ENCODE measurements around the gene CRNKL1.

CRNKL1 gene

GRCh38 chr20:20052074-20052970, at the start of gene CRNKL1, which contains the start of gene CFAP61:
Gene CRNKL1, minus strand, starts transcription at chr20:20052466. Its CDS starts 124 bp downstream, at chr20:20052342.
Gene CFAP61, plus strand, starts transcription at chr20:20052532. Its CDS starts 4,122 bp downstream, at chr20:20056654.
- peak; percentile 79 to 84 for DNase-seq (ENCODE audit: low read depth in 2 of 2)

- no peak for DNase-seq (ENCODE audit: low read depth in 2 of 2)
Measured at GRCh38 chr20:20100881-20101280, 48.6 kb upstream of the CRNKL1 start.

DNA sequence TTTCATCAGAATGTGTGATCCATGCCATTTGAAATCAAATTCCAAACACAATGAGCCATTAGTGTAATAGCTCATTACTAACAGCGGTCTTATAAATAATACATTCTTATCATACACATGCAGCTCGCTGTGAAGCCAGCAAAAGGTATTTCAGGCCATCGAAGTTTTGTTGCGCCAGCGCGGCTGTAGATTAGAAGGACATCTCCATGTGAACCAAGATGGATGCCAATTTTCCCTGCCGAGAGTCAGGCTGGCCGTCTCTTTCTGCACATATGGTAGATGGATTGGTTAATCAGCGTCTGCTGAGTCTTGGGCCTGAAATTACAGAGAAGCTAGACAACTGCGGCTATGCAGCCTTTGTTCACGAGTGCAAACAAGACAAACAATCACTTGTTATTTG, 44.2 kb upstream of the CRNKL1 start:
- no peak for DNase-seq (ENCODE audit: low read depth in 2 of 2)

- no peak for DNase-seq (ENCODE audit: low read depth in 2 of 2)
Measured at GRCh38 chr20:20095114-20095872, 43.0 kb upstream of the CRNKL1 start.

DNA sequence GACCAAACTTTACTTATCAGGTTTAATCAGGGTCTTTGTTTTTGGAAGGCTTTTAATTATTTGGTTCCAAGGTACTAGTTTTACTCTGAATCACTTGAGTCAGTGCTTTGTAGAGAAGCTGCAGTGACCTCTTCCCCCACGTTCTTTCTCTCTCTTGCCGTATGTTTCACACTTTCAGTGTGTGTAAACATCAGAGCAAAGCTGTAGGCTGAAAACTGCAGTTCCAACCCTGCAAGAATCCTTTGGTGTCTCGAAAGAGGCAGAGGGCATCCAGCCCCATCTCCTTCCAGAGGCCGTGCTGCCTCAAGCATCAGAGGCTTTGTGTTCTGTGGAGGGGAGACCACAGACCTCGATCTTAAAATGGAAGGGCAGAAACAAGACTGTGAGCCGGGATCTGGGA, 42.1 kb upstream of the CRNKL1 start:
- DNase-seq (ENCODE audit: low read depth in 2 of 2), result no peak

- no peak for DNase-seq (ENCODE audit: low read depth in 2 of 2)
Measured at GRCh38 chr20:20092827-20093226, 40.6 kb upstream of the CRNKL1 start.

DNA sequence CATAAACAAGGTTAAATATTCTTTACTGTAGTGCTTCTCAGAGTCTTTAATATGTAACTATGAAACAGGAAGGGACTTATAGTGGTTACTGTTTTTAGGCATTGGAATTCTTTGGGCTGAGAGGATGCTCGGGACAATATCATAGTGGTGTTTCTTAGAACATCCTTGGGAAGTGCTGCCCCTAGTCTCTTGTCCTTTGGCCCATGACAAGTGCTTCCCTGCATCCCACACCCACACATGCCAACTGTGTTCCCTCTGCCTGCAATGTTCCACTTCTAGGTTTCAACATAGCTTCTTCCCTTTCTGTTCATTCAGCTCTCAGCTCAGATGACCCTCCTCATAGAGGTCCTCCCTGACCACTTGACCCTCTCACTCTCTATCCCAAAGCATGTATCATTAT, 37.7 kb upstream of the CRNKL1 start:
- DNase-seq (ENCODE audit: low read depth in 2 of 2), result no peak

DNA sequence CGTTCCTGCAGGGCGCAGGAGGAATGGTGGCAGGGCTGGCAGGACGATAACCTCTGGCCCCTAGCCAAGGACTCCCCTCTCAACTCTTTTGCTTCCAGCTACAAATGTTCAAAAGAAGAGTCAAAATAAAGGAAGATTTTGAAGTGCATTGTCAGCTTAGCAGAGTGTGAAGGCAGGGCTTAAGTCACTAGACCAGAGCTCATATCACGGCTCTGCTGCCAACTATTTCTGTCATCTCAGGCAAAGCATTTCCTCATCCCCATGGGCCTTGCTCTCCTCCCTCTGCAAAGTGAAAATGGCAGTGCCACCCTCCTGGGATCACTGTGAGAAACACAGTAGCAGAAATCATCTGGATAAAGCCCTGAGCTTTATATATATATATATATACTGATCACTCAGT, 36.8 kb upstream of the CRNKL1 start:
- no peak for DNase-seq (ENCODE audit: low read depth in 2 of 2)

- no peak for DNase-seq (ENCODE audit: low read depth in 2 of 2)
Measured at GRCh38 chr20:20085812-20086211, 33.5 kb upstream of the CRNKL1 start.

DNA sequence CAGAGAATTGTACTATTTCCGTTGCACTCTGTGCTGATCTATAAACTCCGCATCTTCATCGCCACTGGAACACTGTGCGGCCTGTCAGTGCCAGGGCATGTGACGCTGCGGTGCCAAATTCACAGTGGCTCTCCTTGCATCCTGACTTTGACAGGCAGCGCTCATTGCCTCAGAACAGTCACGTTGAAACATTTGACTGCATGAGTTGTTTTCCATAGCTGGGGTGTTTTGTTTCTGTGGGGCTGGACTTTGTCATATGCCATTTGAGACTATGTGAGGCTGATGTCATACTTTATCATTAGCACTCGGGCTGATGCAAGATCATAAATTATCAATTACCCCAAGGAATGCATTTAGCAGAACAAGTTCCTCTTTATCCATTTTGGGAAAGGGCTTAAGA, 32.8 kb upstream of the CRNKL1 start:
- no peak for DNase-seq (ENCODE audit: low read depth in 2 of 2)

GRCh38 chr20:20084296-20084752, 32.1 kb upstream of the CRNKL1 start:
- no peak for DNase-seq (ENCODE audit: low read depth in 2 of 2)

DNA sequence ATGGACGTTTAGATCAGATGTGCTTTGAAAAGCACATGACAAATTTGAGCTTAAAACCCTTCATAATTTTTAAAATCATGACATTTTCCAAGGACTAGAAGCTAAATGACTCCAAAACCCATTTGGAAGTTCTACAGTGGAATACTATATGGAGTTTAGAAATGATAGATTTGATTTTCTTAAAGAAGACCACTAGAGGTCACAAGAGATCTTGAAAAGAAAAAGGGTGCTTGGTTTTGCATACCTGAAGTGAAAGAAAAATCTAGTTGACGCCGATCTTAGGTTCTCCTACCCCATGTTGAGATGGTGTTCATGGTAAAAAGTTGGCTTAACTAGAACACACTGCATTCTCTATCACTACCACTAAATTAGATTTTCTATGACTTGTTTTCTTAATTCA, 31.5 kb upstream of the CRNKL1 start:
- no peak for DNase-seq (ENCODE audit: low read depth in 2 of 2)

DNA sequence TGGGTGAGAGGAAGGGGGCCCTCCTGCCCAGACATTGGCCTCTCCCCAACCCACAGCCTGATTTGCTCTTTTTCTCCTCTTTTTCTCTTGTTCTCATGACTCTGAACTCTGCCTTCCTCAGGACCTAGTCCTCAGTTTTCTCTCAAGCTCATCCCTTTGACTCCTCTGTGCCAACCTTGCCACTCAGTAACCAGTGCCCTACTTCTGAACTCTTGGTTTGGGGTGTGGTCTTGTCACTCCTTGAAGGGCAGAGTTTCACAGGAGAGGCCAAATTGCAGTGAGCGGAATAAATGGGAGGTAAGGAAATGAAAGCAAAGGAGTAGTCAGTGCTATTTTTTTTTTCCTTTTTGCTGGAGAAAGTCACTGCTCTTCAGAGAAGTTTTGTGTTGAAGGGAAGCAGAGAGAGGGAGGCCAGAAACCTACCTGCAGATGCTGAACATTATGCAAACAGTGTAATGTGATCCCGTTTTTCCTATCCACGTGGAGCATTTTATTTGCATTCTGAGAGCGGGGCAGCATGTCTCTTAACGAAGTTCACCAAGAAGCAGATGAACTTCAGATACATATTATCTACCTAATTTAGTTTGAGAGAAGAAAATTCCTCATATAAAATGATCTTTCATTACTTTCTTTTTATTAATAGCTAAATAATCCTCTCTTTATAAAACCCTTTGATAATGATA, 27.0 kb upstream of the CRNKL1 start:
- no peak for DNase-seq (ENCODE audit: low read depth in 2 of 2)

- DNase-seq (ENCODE audit: low read depth in 2 of 2), result no peak
Measured at GRCh38 chr20:20078041-20078440, 25.8 kb upstream of the CRNKL1 start.

- DNase-seq (ENCODE audit: low read depth in 2 of 2), result peak; percentile 43 to 52
Measured at GRCh38 chr20:20076297-20077065, 24.2 kb upstream of the CRNKL1 start.

- DNase-seq (ENCODE audit: low read depth in 2 of 2), result no peak
Measured at GRCh38 chr20:20075032-20075431, 22.8 kb upstream of the CRNKL1 start.

- no peak for DNase-seq (ENCODE audit: low read depth in 2 of 2)
Measured at GRCh38 chr20:20073801-20074371, 21.6 kb upstream of the CRNKL1 start.

DNA sequence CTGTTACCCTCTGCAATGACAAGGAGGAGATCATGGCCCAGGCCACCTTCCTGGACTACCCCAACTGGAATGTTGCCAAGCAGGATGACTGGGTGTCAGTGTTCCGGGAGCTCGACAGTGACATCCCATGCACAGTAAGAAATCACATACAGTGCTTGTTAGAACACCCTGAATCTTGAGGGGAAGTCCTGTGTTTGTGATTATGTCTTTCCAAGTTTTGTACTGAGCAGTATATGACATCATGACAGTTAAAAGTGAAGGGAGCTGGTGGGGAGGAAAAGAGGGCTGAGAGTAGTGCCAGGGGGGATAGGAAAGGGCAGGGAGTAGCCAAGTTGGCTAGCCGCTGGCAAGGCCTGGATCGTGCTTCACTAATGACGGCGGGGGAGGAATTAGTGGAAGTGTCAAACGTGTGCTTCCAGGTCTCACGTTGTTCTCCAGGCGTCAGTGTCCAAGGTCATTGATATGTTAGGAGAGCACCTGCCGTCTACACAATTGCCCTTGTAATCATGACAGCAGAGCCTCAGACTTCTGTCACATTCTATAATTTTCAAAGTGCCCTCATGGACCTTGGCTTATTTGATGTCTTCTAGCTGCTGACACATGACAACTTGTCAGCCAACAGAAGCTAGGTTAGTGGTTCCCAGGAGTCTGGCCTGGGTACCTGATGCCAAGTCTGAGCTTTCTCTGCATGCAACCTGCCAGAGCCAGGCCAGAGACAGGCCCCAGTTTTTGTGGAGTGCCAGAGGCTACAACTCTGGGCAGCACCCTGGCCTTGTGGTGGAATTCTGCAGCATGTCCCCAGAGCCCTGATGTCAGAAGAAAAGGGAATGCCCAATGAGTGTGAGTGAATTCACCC, 18.8 kb upstream of the CRNKL1 start:
- no peak for DNase-seq (ENCODE audit: low read depth in 2 of 2)

DNA sequence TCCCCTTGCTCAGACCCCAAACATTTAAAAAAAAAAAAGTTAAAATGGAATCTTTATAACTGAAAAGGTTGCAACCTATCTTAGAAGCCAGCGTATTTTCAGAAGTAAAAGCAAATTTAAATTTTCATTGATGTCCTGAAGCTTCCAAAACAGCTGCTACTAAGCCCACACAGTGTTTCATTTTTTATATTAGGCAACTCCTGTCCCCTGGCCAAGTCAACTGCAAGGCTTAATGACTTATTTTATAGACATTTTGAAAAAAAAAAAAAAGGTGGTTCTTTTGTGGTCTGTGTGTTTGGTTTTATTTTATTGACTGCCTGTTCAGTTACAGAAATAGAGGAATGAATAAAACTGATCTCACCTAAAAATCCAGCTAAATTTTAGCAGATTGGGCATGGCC, 13.1 kb upstream of the CRNKL1 start:
- no peak for DNase-seq (ENCODE audit: low read depth in 2 of 2)

Measured in fibroblast of skin of left biceps (primary cell).